ENCODE data around the gene ARSJ. TPM values are rescaled to one million over a fixed set of nuclear protein-coding genes. Genes with fewer than 3 reads are reported as not detected.

Gene ARSJ
- total RNA-seq, result 34.9 and 40.2 TPM in 2 replicates

GRCh38 chr4:113979148-113979904 is at the start of gene ARSJ:
ARSJ (minus strand) TSS chr4:113979647; CDS start chr4:113978834, 813 bp downstream.

Other genes starting within 250 kb of the ARSJ start
- gene CAMK2D, start 217.9 kb downstream of the ARSJ start, total RNA-seq, result 24.0 and 42.8 TPM in 2 replicates

All from mesangial cell (primary cell).